Brain microvascular endothelial cell (primary cell): ENCODE measurements around the gene SHISA5.

Experiments used
- DNase-seq: peaks from one replicate; pipeline ENCODE4 v3.0.0-alpha.2; 2020
- H3K27ac ChIP-seq: fragments of 250-450 bp; sonication (Bioruptor Pico); 2 replicates; pipeline ENCODE4 v1.5.1; 2020; ENCODE audit warnings: mild to moderate bottlenecking, moderate library complexity
- H3K27me3 ChIP-seq: fragments of 250-450 bp; sonication (Bioruptor Pico); replicated peaks from 2 replicates; pipeline ENCODE4 v1.5.1; 2020; ENCODE audit warnings: mild to moderate bottlenecking
- H3K36me3 ChIP-seq: fragments of 250-450 bp; sonication (Bioruptor Pico); replicated peaks from 2 replicates; pipeline ENCODE4 v1.5.1; 2020; ENCODE audit warnings: mild to moderate bottlenecking
- H3K4me3 ChIP-seq: 2 replicates; pipeline ENCODE4 v1.5.1; 2011; ENCODE audit warnings: low read depth, mild to moderate bottlenecking, control low read depth, low read length, moderate library complexity
- CTCF ChIP-seq: IDR thresholded peaks from 2 replicates; pipeline ENCODE4 v1.5.1; 2011; ENCODE audit warnings: low read depth, mild to moderate bottlenecking, moderate library complexity, low read length, control low read depth, inconsistent platforms; ENCODE audit errors: missing control alignments
- in situ Hi-C: cut with HindIII; loops from 2 replicates; pipeline ENCODE4 v1.10.0; 2017; ENCODE audit warnings: low sequenced_read_pairs, low pct_ligation_motif_present

The SHISA5 gene

DNA sequence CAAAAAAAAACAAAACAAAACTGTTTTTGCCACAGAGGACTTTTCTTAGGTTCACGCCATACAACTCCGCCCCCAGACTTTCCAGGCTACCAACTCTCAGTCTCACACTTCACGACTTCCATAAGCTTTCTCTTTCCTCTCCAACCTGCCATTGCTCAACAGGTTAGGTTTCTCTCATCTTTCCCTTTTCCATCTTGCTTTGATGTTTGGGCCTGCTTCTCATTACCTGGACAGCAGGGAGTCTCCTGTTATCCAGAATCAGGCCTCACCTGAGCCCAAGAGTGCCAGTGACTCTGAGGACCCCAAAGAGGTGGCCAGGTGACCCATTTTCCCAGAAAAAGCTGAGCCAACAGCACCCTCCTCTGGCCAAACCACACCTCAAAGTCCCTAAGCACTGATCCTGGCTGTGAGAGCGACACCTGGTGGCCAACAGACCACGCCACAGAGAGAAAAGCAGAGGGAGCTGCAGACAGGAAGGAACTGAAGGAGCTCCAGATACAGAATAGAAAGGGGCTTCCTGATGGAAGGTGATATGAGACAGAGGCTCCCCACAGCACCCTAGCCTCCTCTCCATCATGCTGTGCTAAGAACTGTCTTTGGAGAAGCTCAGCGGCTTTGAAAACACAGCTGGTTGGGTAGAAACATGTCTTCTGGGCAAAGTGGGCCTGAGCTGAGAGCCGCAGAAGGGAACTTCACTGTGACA, 68.0 kb downstream of the SHISA5 start:
- Histone ChIP-seq H3K27me3 (no peaks in the 10 kb centered on the region), H3K27ac (no peak overlapping the region), H3K36me3 (peaks cover 2% of the 10 kb centered on the region), H3K4me3 (no peak overlapping the region)
- DNase-seq, result peak; percentile 76
- peak; percentile 100 for TF ChIP-seq CTCF
- in situ Hi-C loops, result loop anchor here (25.0 kb wide), 1 partner anchor 174 kb away; no protein-coding TSS in a partner anchor

GRCh38 chr3:48435223-48435595, 68.8 kb downstream of the SHISA5 start:
- in situ Hi-C loops, result loop anchor here (25.0 kb wide), 1 partner anchor 173 kb away; no protein-coding TSS in a partner anchor
- DNase-seq, result no peak
- no peaks in the 10 kb centered on the region for H3K27me3 ChIP-seq
- peaks cover 2% of the 10 kb centered on the region for H3K36me3 ChIP-seq
- no peak overlapping the region for H3K4me3 ChIP-seq
- H3K27ac ChIP-seq, result no peak overlapping the region
- no peak for TF ChIP-seq CTCF

DNA sequence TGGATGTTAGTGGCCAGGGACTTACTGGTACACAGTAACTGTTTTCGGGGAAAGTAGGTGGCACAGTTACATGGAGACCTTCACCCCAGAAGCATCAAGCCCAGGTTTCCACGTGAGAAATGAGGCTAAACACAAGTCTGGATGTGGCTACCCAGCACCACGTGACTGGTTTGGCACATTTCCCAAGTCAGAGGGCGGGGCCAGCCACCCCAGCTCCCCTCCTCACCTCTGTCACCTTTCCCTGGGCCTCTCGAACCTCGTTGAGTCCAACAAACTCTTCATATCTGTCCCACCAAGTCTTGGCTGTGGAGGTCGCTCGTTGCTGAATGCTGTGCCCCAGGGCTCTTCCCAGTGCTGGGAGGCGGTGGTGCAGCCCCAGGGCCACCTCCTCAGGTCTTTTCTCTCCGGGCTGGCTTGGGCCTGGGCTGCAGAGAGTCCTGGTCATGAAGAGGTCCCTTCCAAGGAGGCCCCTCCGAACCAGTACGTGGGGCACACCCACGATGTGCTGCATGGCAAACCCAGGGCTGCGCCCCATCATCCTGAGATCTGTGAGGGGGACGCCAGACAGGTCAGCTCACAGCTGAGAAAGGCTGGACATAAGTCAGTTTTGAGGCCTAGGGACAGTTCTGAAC, 69.3 kb downstream of the SHISA5 start:
- no peak overlapping the region for H3K27ac ChIP-seq
- no peak for TF ChIP-seq CTCF
- no peak for DNase-seq
- H3K27me3 ChIP-seq, result no peaks in the 10 kb centered on the region
- in situ Hi-C loops, result loop anchor here (25.0 kb wide), 1 partner anchor 172 kb away; no protein-coding TSS in a partner anchor
- H3K4me3 ChIP-seq, result no peak overlapping the region
- H3K36me3 ChIP-seq, result peaks cover 2% of the 10 kb centered on the region

DNA sequence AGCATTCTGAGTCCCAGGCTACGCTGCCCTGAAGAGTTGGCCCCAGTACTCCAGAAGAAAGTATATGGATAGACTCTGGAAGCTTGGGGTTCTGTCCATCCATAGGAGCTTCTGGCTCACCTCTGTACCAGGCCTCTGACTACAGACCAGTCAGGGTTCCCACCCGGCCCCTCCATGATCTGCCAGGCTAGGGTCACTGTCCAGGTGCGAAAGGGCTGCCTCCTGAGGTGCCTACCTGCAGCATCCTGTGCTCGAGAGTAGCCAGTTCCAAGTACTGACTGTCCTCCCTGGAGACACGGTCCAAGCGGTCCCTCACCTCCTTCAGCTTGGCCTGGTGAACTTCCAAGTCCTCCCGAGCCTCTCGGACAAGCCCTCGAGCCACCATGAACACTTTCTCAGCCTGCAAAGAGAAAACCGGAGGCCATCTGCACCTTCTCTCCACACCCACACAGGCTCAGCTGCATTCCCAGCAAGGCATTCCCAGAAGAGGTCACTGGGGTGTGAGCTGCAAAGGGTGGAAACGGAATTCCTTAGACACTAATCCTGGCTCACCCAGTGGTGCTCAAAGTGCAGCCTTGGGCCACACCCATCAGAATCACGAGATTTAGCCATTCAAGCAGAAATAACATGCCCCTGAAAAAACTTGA, 70.4 kb downstream of the SHISA5 start:
- Histone ChIP-seq H3K27ac (no peak overlapping the region), H3K36me3 (peaks cover 2% of the 10 kb centered on the region), H3K4me3 (no peak overlapping the region), H3K27me3 (no peaks in the 10 kb centered on the region)
- in situ Hi-C loops, result loop anchor here (25.0 kb wide), 1 partner anchor 171 kb away; no protein-coding TSS in a partner anchor
- TF ChIP-seq CTCF, result no peak
- DNase-seq, result no peak

- TF ChIP-seq CTCF, result peak; percentile 29
- Histone ChIP-seq H3K27me3 (no peaks in the 10 kb centered on the region), H3K27ac (no peak overlapping the region), H3K4me3 (no peak overlapping the region), H3K36me3 (peaks cover 2% of the 10 kb centered on the region)
- in situ Hi-C loops, result loop anchor here (25.0 kb wide), 1 partner anchor 170 kb away; no protein-coding TSS in a partner anchor
- no peak for DNase-seq
These were observed 71.3 kb downstream of the SHISA5 start for GRCh38 chr3:48432411-48433371.
